Measurements from ENCODE around the gene SRPK3.

GRCh38 chrX:153828723-153829548 lies 48.1 kb downstream of the SRPK3 start:
- peak in 1 of 12 donors; percentile 22 for TF ChIP-seq CTCF (IDR thresholded peaks at IDR 0.05)
- no peak for TF ChIP-seq POLR2A (IDR thresholded peaks at IDR 0.05)
